ENCODE measurements around the gene TGFBI. TPM values are rescaled to one million over a fixed set of nuclear protein-coding genes. Genes with fewer than 3 reads are reported as not detected.
A peak's percentile ranks its signal among the peaks of the same experiment; 100 is the strongest.

TGFBI gene
- total RNA-seq, 2 donors from 2014 or later, result 47.5 to 63.3 TPM

- Histone ChIP-seq H3K9ac (ENCODE audit: low read depth in 2 of 2, low read length in 2 of 2) (no peak overlapping the region), H3K4me3 (no peak overlapping the region), H3K9me3 (no peaks in the 10 kb centered on the region), H3K27me3 (no peaks in the 10 kb centered on the region), H3K4me1 (no peaks in the 10 kb centered on the region), H3K36me3 (no peaks in the 10 kb centered on the region), H3K27ac (no peak overlapping the region)
- intact Hi-C loops (cut with DNase I), result no loop called here
- DNase-seq, result no peak
- TF ChIP-seq, protein P1, sequence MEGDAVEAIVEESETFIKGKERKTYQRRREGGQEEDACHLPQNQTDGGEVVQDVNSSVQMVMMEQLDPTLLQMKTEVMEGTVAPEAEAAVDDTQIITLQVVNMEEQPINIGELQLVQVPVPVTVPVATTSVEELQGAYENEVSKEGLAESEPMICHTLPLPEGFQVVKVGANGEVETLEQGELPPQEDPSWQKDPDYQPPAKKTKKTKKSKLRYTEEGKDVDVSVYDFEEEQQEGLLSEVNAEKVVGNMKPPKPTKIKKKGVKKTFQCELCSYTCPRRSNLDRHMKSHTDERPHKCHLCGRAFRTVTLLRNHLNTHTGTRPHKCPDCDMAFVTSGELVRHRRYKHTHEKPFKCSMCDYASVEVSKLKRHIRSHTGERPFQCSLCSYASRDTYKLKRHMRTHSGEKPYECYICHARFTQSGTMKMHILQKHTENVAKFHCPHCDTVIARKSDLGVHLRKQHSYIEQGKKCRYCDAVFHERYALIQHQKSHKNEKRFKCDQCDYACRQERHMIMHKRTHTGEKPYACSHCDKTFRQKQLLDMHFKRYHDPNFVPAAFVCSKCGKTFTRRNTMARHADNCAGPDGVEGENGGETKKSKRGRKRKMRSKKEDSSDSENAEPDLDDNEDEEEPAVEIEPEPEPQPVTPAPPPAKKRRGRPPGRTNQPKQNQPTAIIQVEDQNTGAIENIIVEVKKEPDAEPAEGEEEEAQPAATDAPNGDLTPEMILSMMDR (IDR thresholded peaks at IDR 0.05), result no peak
Measured at GRCh38 chr5:135991429-135991828, 37.4 kb upstream of the TGFBI start.

DNA sequence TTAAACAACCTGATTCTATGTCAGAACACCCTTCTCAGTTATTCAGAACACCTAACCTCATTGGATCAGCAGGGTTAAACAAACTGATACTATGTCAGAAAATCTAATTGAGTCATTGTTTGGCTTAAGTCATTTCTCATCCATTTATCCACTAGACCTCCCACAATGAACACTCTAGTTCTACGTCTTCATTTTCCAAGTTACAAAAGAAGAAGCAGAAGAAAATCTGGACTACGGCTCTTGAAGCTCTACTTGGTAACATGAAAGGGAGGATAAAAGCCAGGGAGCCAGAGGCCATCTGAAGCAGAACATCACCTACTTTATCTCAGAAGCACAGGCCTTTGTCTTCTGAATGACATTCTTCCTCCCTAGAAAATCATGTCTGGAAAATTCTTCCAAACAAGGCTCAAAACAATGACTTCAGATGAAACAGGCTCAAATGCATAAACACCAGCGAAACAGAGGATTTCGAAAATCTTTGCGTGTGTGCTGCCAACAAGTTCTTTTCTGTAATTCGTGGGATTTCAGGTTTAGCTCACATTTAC, 35.4 kb upstream of the TGFBI start:
- intact Hi-C loops (cut with DNase I), result no loop called here
- Histone ChIP-seq H3K27me3 (no peaks in the 10 kb centered on the region), H3K4me3 (no peak overlapping the region), H3K4me1 (no peaks in the 10 kb centered on the region), H3K27ac (peak overlapping the region; percentile 44), H3K36me3 (no peaks in the 10 kb centered on the region), H3K9me3 (no peaks in the 10 kb centered on the region), H3K9ac (ENCODE audit: low read depth in 2 of 2, low read length in 2 of 2) (no peak overlapping the region)
- TF ChIP-seq, protein P1 (IDR thresholded peaks at IDR 0.05), result no peak
- DNase-seq, result no peak

DNA sequence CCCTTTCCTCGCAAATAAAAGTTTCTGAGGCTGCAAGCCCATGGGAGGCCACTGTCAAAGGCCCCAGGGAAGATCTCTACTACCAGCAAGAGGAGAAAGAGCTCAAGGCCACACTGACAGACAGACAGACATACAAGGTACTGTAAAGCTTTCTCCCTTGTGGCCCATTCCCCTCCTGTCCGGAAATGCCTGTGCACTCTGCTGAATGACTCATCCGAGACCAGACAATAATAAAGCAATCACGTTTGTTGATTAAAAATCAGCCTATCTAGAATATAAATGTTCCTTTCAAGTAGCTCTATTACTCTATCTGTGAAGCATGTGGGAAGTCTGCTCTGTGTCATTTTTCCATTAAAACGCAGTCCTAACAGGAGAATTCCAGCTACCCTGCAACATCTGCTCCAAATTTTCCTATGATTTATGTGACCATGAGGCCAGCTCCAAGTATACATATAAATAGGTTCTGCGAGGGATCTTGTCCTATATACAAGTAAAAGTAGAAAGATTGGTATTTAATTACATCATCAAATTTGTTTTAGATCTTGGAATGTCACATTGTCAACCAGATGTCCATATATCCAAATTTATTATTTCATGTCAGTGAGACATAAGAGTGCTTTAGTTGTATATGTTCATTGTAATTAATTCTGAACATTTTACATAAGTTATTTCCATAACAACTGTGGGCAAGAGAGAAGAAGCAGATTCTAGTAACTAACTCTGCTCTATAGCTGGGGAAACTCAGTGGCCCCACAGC, 34.7 kb upstream of the TGFBI start:
- Histone ChIP-seq H3K4me1 (no peaks in the 10 kb centered on the region), H3K9me3 (no peaks in the 10 kb centered on the region), H3K9ac (ENCODE audit: low read depth in 2 of 2, low read length in 2 of 2) (no peak overlapping the region), H3K27me3 (no peaks in the 10 kb centered on the region), H3K27ac (peak overlapping the region; percentile 44), H3K4me3 (no peak overlapping the region), H3K36me3 (no peaks in the 10 kb centered on the region)
- DNase-seq, result no peak
- intact Hi-C loops (cut with DNase I), result no loop called here
- TF ChIP-seq, protein P1 (IDR thresholded peaks at IDR 0.05), result no peak

GRCh38 chr5:135995976-135996375, 32.8 kb upstream of the TGFBI start:
- TF ChIP-seq, protein P1 (IDR thresholded peaks at IDR 0.05), result no peak

DNA sequence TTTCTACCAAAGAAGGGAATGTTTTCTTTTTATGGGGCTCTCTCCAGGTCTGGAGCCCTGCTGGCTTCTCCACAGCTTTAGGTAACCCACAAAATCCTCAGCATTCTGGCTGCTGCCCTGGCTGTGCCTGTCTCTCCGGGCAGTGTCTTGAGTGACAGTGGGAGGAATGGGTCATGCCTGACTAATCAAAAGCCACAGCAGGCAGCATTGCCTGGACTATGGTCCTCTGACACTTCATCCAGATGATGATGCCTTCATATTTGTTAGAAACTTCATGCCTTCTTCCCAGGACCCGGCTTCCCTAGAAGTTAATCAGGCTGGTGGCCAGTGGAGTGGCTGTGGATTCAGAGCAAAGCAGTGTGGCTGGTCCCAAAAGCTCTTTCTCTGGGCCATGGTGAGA, 32.2 kb upstream of the TGFBI start:
- Histone ChIP-seq H3K9me3 (no peaks in the 10 kb centered on the region), H3K27me3 (no peaks in the 10 kb centered on the region), H3K4me1 (no peaks in the 10 kb centered on the region), H3K36me3 (no peaks in the 10 kb centered on the region), H3K27ac (no peak overlapping the region), H3K4me3 (no peak overlapping the region), H3K9ac (ENCODE audit: low read depth in 2 of 2, low read length in 2 of 2) (no peak overlapping the region)
- TF ChIP-seq, protein P1 (IDR thresholded peaks at IDR 0.05), result no peak
- no peak for DNase-seq
- intact Hi-C loops (cut with DNase I), result no loop called here

More at GRCh38 chr5:135995976-135996375, 32.8 kb upstream of the TGFBI start:
- H3K4me1 ChIP-seq, result no peaks in the 10 kb centered on the region
- no peak overlapping the region for H3K4me3 ChIP-seq
- DNase-seq, result no peak
- no peaks in the 10 kb centered on the region for H3K27me3 ChIP-seq
- no peak overlapping the region for H3K9ac ChIP-seq (ENCODE audit: low read depth in 2 of 2, low read length in 2 of 2)
- no peaks in the 10 kb centered on the region for H3K36me3 ChIP-seq
- no peaks in the 10 kb centered on the region for H3K9me3 ChIP-seq
- intact Hi-C loops (cut with DNase I), result no loop called here
- H3K27ac ChIP-seq, result no peak overlapping the region

Measured in colonic mucosa (tissue), 4 donors.